Endothelial cell (in vitro differentiated cells): Measurements from ENCODE around the gene AIFM1. TPM values are rescaled to one million over a fixed set of nuclear protein-coding genes. Genes with fewer than 3 reads are reported as not detected.

Source experiments
- DNase-seq: peaks from one replicate; pipeline ENCODE4 v3.0.0; 2021; ENCODE audit warnings: low spot score
- H3K27ac Mint-ChIP-seq: one replicate; pipeline ENCODE4 v1.8.0; 2021; ENCODE audit warnings: mixed read lengths, inconsistent platforms; ENCODE audit not compliant: unreplicated experiment
- H3K27me3 Mint-ChIP-seq: one replicate; pipeline ENCODE4 v1.8.0; 2021; ENCODE audit warnings: mild to moderate bottlenecking, moderate library complexity, mixed read lengths, inconsistent platforms; ENCODE audit not compliant: unreplicated experiment
- H3K36me3 Mint-ChIP-seq: one replicate; pipeline ENCODE4 v1.8.0; 2021; ENCODE audit warnings: mild to moderate bottlenecking, low read depth, mixed read lengths, inconsistent platforms; ENCODE audit not compliant: unreplicated experiment
- H3K4me1 Mint-ChIP-seq: one replicate; pipeline ENCODE4 v1.8.0; 2021; ENCODE audit warnings: mild to moderate bottlenecking, mixed read lengths, inconsistent platforms; ENCODE audit not compliant: unreplicated experiment
- H3K4me3 Mint-ChIP-seq: one replicate; pipeline ENCODE4 v1.8.0; 2021; ENCODE audit warnings: mild to moderate bottlenecking, mixed read lengths, inconsistent platforms; ENCODE audit not compliant: unreplicated experiment
- H3K9me3 Mint-ChIP-seq: one replicate; pipeline ENCODE4 v1.8.0; 2021; ENCODE audit warnings: mixed read lengths, inconsistent platforms; ENCODE audit not compliant: unreplicated experiment
- CTCF ChIP-seq: fragments of 200-600 bp; sonication (generic); IDR thresholded peaks from one replicate; pipeline ENCODE4 v1.5.0; 2021; ENCODE audit warnings: antibody characterized with exemption; ENCODE audit not compliant: unreplicated experiment
- total RNA-seq: library from RNA; stranded (reverse); fragmentation: NEBNext Ultra II Directional; extraction: Animal tissue kit (Norgen Biotek cat#: 25700); gene quantifications from one replicate; pipeline ENCODE4 v1.2.1, GENCODE V29; 2021; ENCODE audit not compliant: unreplicated experiment

Gene AIFM1
- total RNA-seq, 1 donor from 2014 or later: 39.9 TPM

GRCh38 chrX:130204647-130205046, 39.0 kb upstream of the AIFM1 start:
- no peak overlapping the region for H3K4me3 Mint-ChIP-seq
- H3K27me3 Mint-ChIP-seq: no peaks in the 10 kb centered on the region
- no peaks in the 10 kb centered on the region for H3K36me3 Mint-ChIP-seq
- no peaks in the 10 kb centered on the region for H3K9me3 Mint-ChIP-seq
- H3K27ac Mint-ChIP-seq: no peak overlapping the region
- no peak for DNase-seq
- no peaks in the 10 kb centered on the region for H3K4me1 Mint-ChIP-seq
- no peak for TF ChIP-seq CTCF

DNA sequence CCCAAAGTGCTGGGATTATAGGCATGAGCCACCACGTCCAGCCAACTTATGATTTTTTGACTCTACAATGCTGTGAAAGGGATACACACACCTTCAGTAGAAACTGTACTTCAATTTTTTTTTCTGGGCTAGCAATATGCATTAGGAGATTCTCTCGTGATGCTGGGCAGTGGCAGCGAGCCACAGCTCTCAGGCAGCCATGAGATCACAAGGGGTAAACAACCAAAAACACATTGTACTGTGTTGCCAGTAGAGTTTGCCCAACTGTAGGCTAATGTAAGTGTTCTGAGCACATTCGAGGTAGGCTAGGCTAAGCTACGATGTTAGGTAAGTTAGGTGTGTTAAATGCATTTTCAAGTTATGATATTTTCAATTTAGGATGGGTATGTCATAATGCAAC, 31.8 kb upstream of the AIFM1 start:
- no peak overlapping the region for H3K4me3 Mint-ChIP-seq
- H3K9me3 Mint-ChIP-seq: no peaks in the 10 kb centered on the region
- H3K36me3 Mint-ChIP-seq: no peaks in the 10 kb centered on the region
- no peak overlapping the region for H3K27ac Mint-ChIP-seq
- no peaks in the 10 kb centered on the region for H3K27me3 Mint-ChIP-seq
- no peaks in the 10 kb centered on the region for H3K4me1 Mint-ChIP-seq
- no peak for TF ChIP-seq CTCF
- no peak for DNase-seq

GRCh38 chrX:130196466-130196865, 30.8 kb upstream of the AIFM1 start:
- no peaks in the 10 kb centered on the region for H3K4me1 Mint-ChIP-seq
- H3K9me3 Mint-ChIP-seq: no peaks in the 10 kb centered on the region
- H3K36me3 Mint-ChIP-seq: no peaks in the 10 kb centered on the region
- no peak overlapping the region for H3K27ac Mint-ChIP-seq
- TF ChIP-seq CTCF: no peak
- no peaks in the 10 kb centered on the region for H3K27me3 Mint-ChIP-seq
- no peak for DNase-seq
- no peak overlapping the region for H3K4me3 Mint-ChIP-seq

- no peak for TF ChIP-seq CTCF
- H3K36me3 Mint-ChIP-seq: no peaks in the 10 kb centered on the region
- DNase-seq: no peak
- no peaks in the 10 kb centered on the region for H3K4me1 Mint-ChIP-seq
- peaks cover 1% of the 10 kb centered on the region for H3K27me3 Mint-ChIP-seq
- no peaks in the 10 kb centered on the region for H3K9me3 Mint-ChIP-seq
- no peak overlapping the region for H3K27ac Mint-ChIP-seq
- no peak overlapping the region for H3K4me3 Mint-ChIP-seq
Measured at GRCh38 chrX:130190801-130191200, 25.2 kb upstream of the AIFM1 start.

GRCh38 chrX:130186651-130187050, 21.0 kb upstream of the AIFM1 start:
- no peak for TF ChIP-seq CTCF
- Mint-ChIP-seq H3K4me1 (peaks cover 3% of the 10 kb centered on the region), H3K9me3 (no peaks in the 10 kb centered on the region), H3K27ac (no peak overlapping the region), H3K4me3 (no peak overlapping the region), H3K36me3 (no peaks in the 10 kb centered on the region), H3K27me3 (peaks cover 2% of the 10 kb centered on the region)
- no peak for DNase-seq
